ENCODE measurements around the gene RBM22.
"Not testable (repeated sequence)": the region's sequence is repeated elsewhere in the genome, so short reads cannot be mapped to it uniquely, and the experiment has no call there.

DNA sequence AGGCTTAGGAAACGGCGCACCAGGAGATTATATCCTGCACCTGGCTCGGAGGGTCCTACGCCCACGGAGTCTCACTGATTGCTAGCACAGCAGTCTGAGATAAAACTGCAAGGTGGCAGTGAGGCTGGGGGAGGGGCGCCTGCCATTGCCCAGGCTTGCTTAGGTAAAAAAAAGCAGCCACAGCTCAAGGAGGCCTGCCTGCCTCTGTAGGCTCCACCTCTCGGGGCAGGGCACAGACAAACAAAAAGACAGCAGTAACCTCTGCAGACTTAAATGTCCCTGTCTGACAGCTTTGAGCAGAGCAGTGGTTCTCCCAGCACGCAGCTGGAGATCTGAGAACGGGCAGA, 42.3 kb upstream of the RBM22 start:
- TF ChIP-seq, protein P1, sequence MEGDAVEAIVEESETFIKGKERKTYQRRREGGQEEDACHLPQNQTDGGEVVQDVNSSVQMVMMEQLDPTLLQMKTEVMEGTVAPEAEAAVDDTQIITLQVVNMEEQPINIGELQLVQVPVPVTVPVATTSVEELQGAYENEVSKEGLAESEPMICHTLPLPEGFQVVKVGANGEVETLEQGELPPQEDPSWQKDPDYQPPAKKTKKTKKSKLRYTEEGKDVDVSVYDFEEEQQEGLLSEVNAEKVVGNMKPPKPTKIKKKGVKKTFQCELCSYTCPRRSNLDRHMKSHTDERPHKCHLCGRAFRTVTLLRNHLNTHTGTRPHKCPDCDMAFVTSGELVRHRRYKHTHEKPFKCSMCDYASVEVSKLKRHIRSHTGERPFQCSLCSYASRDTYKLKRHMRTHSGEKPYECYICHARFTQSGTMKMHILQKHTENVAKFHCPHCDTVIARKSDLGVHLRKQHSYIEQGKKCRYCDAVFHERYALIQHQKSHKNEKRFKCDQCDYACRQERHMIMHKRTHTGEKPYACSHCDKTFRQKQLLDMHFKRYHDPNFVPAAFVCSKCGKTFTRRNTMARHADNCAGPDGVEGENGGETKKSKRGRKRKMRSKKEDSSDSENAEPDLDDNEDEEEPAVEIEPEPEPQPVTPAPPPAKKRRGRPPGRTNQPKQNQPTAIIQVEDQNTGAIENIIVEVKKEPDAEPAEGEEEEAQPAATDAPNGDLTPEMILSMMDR (IDR thresholded peaks at IDR 0.05), result not testable (repeated sequence)
- TF ChIP-seq ELF4 (CRISPR knock-in tag; IDR thresholded peaks at IDR 0.05; ENCODE audit: low read depth); TP53 (CRISPR knock-in tag; IDR thresholded peaks at IDR 0.05): not testable (repeated sequence)

Measured in WTC11 (cell line).